CD4-positive, alpha-beta T cell treated with Interferon gamma for 1 hour (primary cell): Measurements from ENCODE around the gene CREB3.
A peak's percentile ranks its signal among the peaks of the same experiment; 100 is the strongest.

Source experiments
- DNase-seq: peaks from one replicate; pipeline ENCODE4 v3.0.0-alpha.2; 2020

Gene CREB3

GRCh38 chr9:35728041-35728971 is 4.2 kb upstream of the CREB3 start:
- peak; percentile 39 for DNase-seq

GRCh38 chr9:35729101-35729500 is 3.4 kb upstream of the CREB3 start:
- DNase-seq = no peak

- DNase-seq = peak; percentile 53
These were observed 2.6 kb upstream of the CREB3 start for GRCh38 chr9:35729700-35730485.

- DNase-seq = no peak
These were observed 2.0 kb upstream of the CREB3 start for GRCh38 chr9:35730486-35730854.

- DNase-seq = no peak
These were observed 866 bp upstream of the CREB3 start for GRCh38 chr9:35731415-35732184.

GRCh38 chr9:35732800-35733541 is 505 bp downstream of the CREB3 start:
- no peak for DNase-seq

GRCh38 chr9:35734096-35734495 is 1.6 kb downstream of the CREB3 start:
- DNase-seq = no peak

- DNase-seq = peak; percentile 70
These were observed 3.8 kb downstream of the CREB3 start for GRCh38 chr9:35736201-35736633.

GRCh38 chr9:35737143-35737542 is 4.7 kb downstream of the CREB3 start:
- DNase-seq = no peak

- no peak for DNase-seq
These were observed 5.7 kb downstream of the CREB3 start for GRCh38 chr9:35738186-35738585.

GRCh38 chr9:35738924-35739323 is 6.5 kb downstream of the CREB3 start:
- no peak for DNase-seq

GRCh38 chr9:35740243-35740642 is 7.8 kb downstream of the CREB3 start:
- DNase-seq = no peak

- DNase-seq = no peak
These were observed 9.3 kb downstream of the CREB3 start for GRCh38 chr9:35741740-35742139.

GRCh38 chr9:35743452-35743851 is 11.0 kb downstream of the CREB3 start:
- no peak for DNase-seq

- DNase-seq = no peak
These were observed 11.5 kb downstream of the CREB3 start for GRCh38 chr9:35743880-35744518.

- no peak for DNase-seq
These were observed 13.1 kb downstream of the CREB3 start for GRCh38 chr9:35745569-35745968.

- DNase-seq = no peak
These were observed 14.1 kb downstream of the CREB3 start for GRCh38 chr9:35746583-35746982.

- DNase-seq = no peak
These were observed 15.9 kb downstream of the CREB3 start for GRCh38 chr9:35748242-35748857.

- DNase-seq = peak; percentile 65
These were observed 16.5 kb downstream of the CREB3 start, which contains the start of the genes GBA2 and RGP1 for GRCh38 chr9:35748858-35749514. TSS of gene GBA2 (minus strand) at chr9:35749228. CDS start at chr9:35748704, 524 bp downstream. TSS of gene RGP1 (plus strand) at chr9:35749287. CDS start at chr9:35749756, 469 bp downstream.

- DNase-seq = peak; percentile 32
These were observed 17.2 kb downstream of the CREB3 start for GRCh38 chr9:35749515-35750255.
